Gastroesophageal sphincter (tissue), 4 donors: ENCODE data around the gene SORL1-AS1.

Experiments
- ATAC-seq: fragments of 150-250 bp; one replicate; pipeline ENCODE4 v1.9.1; 2016; ENCODE audit warnings: mild to moderate bottlenecking, moderate library complexity
- H3K27ac ChIP-seq, 4 donors: fragments of 200-600 bp; sonication (generic) in 3 of 4; 1 replicate in 3 of 4; 2 replicates in 1 of 4; pipeline ENCODE4 v1.5.1; 2016 to 2019
- H3K27me3 ChIP-seq: fragments of 200-600 bp; sonication (generic); one replicate; pipeline ENCODE4 v1.5.1; 2019
- H3K36me3 ChIP-seq, 2 donors: fragments of 200-600 bp; sonication (generic); one replicate each; pipeline ENCODE4 v1.5.1; 2019; ENCODE audit warnings: control low read depth in 1 of 2
- H3K4me1 ChIP-seq, 3 donors: fragments of 200-600 bp; sonication (generic); 1 replicate in 2 of 3; 2 replicates in 1 of 3; pipeline ENCODE4 v1.5.1; 2016 to 2019; ENCODE audit warnings: control low read depth in 2 of 3
- H3K4me3 ChIP-seq, 2 donors: fragments of 200-600 bp; sonication (generic); one replicate each; pipeline ENCODE4 v1.5.1; 2019; ENCODE audit warnings: mild to moderate bottlenecking in 1 of 2, moderate library complexity in 1 of 2
- H3K9me3 ChIP-seq, 3 donors: fragments of 200-600 bp; sonication (generic); one replicate each; pipeline ENCODE4 v1.5.1; 2017 to 2019; ENCODE audit warnings: control low read depth in 2 of 3
- CTCF ChIP-seq, 4 experiments: fragments of 200-600 bp in 2 of 4; fragments of 450-650 bp in 2 of 4; sonication (generic) in 1 of 4; IDR thresholded peaks; one replicate each; pipeline ENCODE4 v1.5.1; 2017 to 2019; ENCODE audit warnings: antibody characterized with exemption in 4 of 4, mild to moderate bottlenecking in 2 of 4, moderate library complexity in 2 of 4
- EP300 ChIP-seq: sonication (generic); formaldehyde crosslinking; IDR thresholded peaks from one replicate; pipeline ENCODE4 v1.6.1; 2017; ENCODE audit warnings: antibody characterized with exemption, mild to moderate bottlenecking
- POLR2A ChIP-seq, 2 donors: fragments of 450-650 bp; IDR thresholded peaks; one replicate each; pipeline ENCODE4 v1.6.1; 2017; ENCODE audit warnings: antibody characterized with exemption in 2 of 2, mild to moderate bottlenecking in 2 of 2, moderate library complexity in 1 of 2
- POLR2AphosphoS5 ChIP-seq: sonication (generic); formaldehyde crosslinking; IDR thresholded peaks from one replicate; pipeline ENCODE4 v1.6.1; 2017; ENCODE audit warnings: antibody characterized with exemption
- WGBS, 2 donors: methylation state at CpG; one replicate each; pipeline ENCODE4 v1.1.5; 2018; ENCODE audit warnings: low coverage in 1 of 2; 5-methylcytosine and 5-hydroxymethylcytosine counted together

SORL1-AS1 gene

GRCh38 chr11:121474680-121475079 is 21.9 kb upstream of the SORL1-AS1 start:
- H3K4me3 ChIP-seq = no peak overlapping the region
- H3K27me3 ChIP-seq = no peaks in the 10 kb centered on the region
- ATAC-seq = no peak
- peaks cover 0 to 11% of the 10 kb centered on the region in 2 donors for H3K36me3 ChIP-seq
- no peaks in the 10 kb centered on the region for H3K9me3 ChIP-seq
- peaks cover 0 to 13% (median 0%) of the 10 kb centered on the region in 3 donors for H3K4me1 ChIP-seq
- H3K27ac ChIP-seq = no peak overlapping the region
- TF ChIP-seq POLR2A (IDR thresholded peaks at IDR 0.05) (no peak), POLR2AphosphoS5 (no peak), CTCF (IDR thresholded peaks at IDR 0.05) (no peak), EP300 (no peak)
- WGBS, 2 donors = 82 to 95% methylated on average over 2 to 6 of the region's 7 CpGs

- TF ChIP-seq POLR2AphosphoS5 = no peak
- TF ChIP-seq EP300 = no peak
- TF ChIP-seq CTCF (IDR thresholded peaks at IDR 0.05) = no peak
- no peak for TF ChIP-seq POLR2A (IDR thresholded peaks at IDR 0.05)
- Histone ChIP-seq H3K9me3 (no peaks in the 10 kb centered on the region), H3K36me3 (peaks cover 0 to 1% of the 10 kb centered on the region in 2 donors), H3K27me3 (no peaks in the 10 kb centered on the region), H3K4me1 (peaks cover 0 to 18% (median 2%) of the 10 kb centered on the region in 3 donors), H3K27ac (peak overlapping the region in 3 of 4 donors; percentile 13 to 42 (median 16)), H3K4me3 (no peak overlapping the region)
- no peak for ATAC-seq
- WGBS, 2 donors = 55 to 60% methylated on average over 7 to 8 of the region's 8 CpGs
Observed at GRCh38 chr11:121473064-121473777, 20.5 kb upstream of the SORL1-AS1 start.

- peaks cover 0 to 27% (median 9%) of the 10 kb centered on the region in 3 donors for H3K4me1 ChIP-seq
- H3K27me3 ChIP-seq = no peaks in the 10 kb centered on the region
- peak overlapping the region in 1 of 4 donors; percentile 16 for H3K27ac ChIP-seq
- ATAC-seq = no peak
- H3K9me3 ChIP-seq = no peaks in the 10 kb centered on the region
- WGBS, 2 donors = 90 to 100% methylated on average over 1 to 2 of the region's 2 CpGs
- H3K36me3 ChIP-seq = no peaks in the 10 kb centered on the region
- no peak for TF ChIP-seq CTCF (IDR thresholded peaks at IDR 0.05)
- TF ChIP-seq POLR2A (IDR thresholded peaks at IDR 0.05) = no peak
- TF ChIP-seq EP300 = no peak
- TF ChIP-seq POLR2AphosphoS5 = no peak
- H3K4me3 ChIP-seq = no peak overlapping the region
Observed at GRCh38 chr11:121472312-121472711, 19.5 kb upstream of the SORL1-AS1 start.

- no peaks in the 10 kb centered on the region for H3K9me3 ChIP-seq
- WGBS, 2 donors = 78 to 80% methylated on average over 1 to 8 of the region's 12 CpGs
- no peak overlapping the region for H3K4me3 ChIP-seq
- H3K27me3 ChIP-seq = no peaks in the 10 kb centered on the region
- TF ChIP-seq POLR2AphosphoS5 = no peak
- no peak for TF ChIP-seq EP300
- no peak for TF ChIP-seq POLR2A (IDR thresholded peaks at IDR 0.05)
- no peak for TF ChIP-seq CTCF (IDR thresholded peaks at IDR 0.05)
- peaks cover 0 to 37% (median 15%) of the 10 kb centered on the region in 3 donors for H3K4me1 ChIP-seq
- no peaks in the 10 kb centered on the region for H3K36me3 ChIP-seq
- H3K27ac ChIP-seq = no peak overlapping the region
- ATAC-seq = no peak
Observed at GRCh38 chr11:121471167-121471566, 18.4 kb upstream of the SORL1-AS1 start.

GRCh38 chr11:121469910-121470309 is 17.1 kb upstream of the SORL1-AS1 start:
- TF ChIP-seq EP300 = no peak
- no peak for TF ChIP-seq POLR2AphosphoS5
- TF ChIP-seq CTCF (IDR thresholded peaks at IDR 0.05) = no peak
- TF ChIP-seq POLR2A (IDR thresholded peaks at IDR 0.05) = no peak
- no peak for ATAC-seq
- H3K9me3 ChIP-seq = no peaks in the 10 kb centered on the region
- no peak overlapping the region for H3K4me3 ChIP-seq
- H3K4me1 ChIP-seq = peaks cover 0 to 50% (median 18%) of the 10 kb centered on the region in 3 donors
- no peaks in the 10 kb centered on the region for H3K27me3 ChIP-seq
- no peaks in the 10 kb centered on the region for H3K36me3 ChIP-seq
- H3K27ac ChIP-seq = no peak overlapping the region
- WGBS, 2 donors = 98% methylated on average over 5 of the region's 5 CpGs; no CpG with 5 or more reads in 1 of the 2 donors
